H9 (cell line): ENCODE results near the gene DSC2. TPM values are rescaled to one million over a fixed set of nuclear protein-coding genes. Genes with fewer than 3 reads are reported as not detected.
A peak's percentile ranks its signal among the peaks of the same experiment; 100 is the strongest.

Experiments used
- DNase-seq: peaks from one replicate; pipeline ENCODE4 v3.0.0-alpha.2; 2017
- H2AFZ ChIP-seq: one replicate; pipeline ENCODE4 v1.6.1; 2013; ENCODE audit warnings: mild to moderate bottlenecking, low read length, control low read depth, moderate library complexity
- H2AK5ac ChIP-seq: 2 replicates; pipeline ENCODE4 v1.6.1; 2013; ENCODE audit warnings: low read length, control low read depth, mixed read lengths; ENCODE audit not compliant: insufficient read length
- H2BK120ac ChIP-seq: one replicate; pipeline ENCODE4 v1.6.1; 2013; ENCODE audit warnings: low read depth, mild to moderate bottlenecking, low read length, control low read depth, inconsistent platforms; ENCODE audit not compliant: poor library complexity, severe bottlenecking
- H2BK12ac ChIP-seq: 2 replicates; pipeline ENCODE4 v1.6.1; 2013; ENCODE audit warnings: low read length, control low read depth, mixed read lengths, low read depth; ENCODE audit not compliant: insufficient read length
- H2BK15ac ChIP-seq: 2 replicates; pipeline ENCODE4 v1.6.1; 2013; ENCODE audit warnings: low read depth, low read length, control low read depth
- H2BK20ac ChIP-seq: one replicate; pipeline ENCODE4 v1.6.1; 2013; ENCODE audit warnings: low read depth, mild to moderate bottlenecking, low read length, control low read depth, inconsistent platforms; ENCODE audit not compliant: poor library complexity, severe bottlenecking
- H2BK5ac ChIP-seq: 2 replicates; pipeline ENCODE4 v1.6.1; 2013; ENCODE audit warnings: low read length, control low read depth, mixed read lengths; ENCODE audit not compliant: insufficient read length
- H3K14ac ChIP-seq: 2 replicates; pipeline ENCODE4 v1.6.1; 2013; ENCODE audit warnings: low read length, control low read depth; ENCODE audit not compliant: insufficient read depth
- H3K18ac ChIP-seq: 2 replicates; pipeline ENCODE4 v1.6.1; 2013; ENCODE audit warnings: low read depth, mild to moderate bottlenecking, mixed read lengths, low read length, control low read depth; ENCODE audit not compliant: insufficient read length
- H3K23ac ChIP-seq: 2 replicates; pipeline ENCODE4 v1.6.1; 2013; ENCODE audit warnings: low read length, control low read depth, mixed read lengths, low read depth; ENCODE audit not compliant: insufficient read length
- H3K23me2 ChIP-seq: 2 replicates; pipeline ENCODE4 v1.6.1; 2013; ENCODE audit warnings: low read depth, mild to moderate bottlenecking, mixed read lengths, low read length, control low read depth; ENCODE audit not compliant: insufficient read length, poor library complexity, severe bottlenecking
- H3K27ac ChIP-seq: 2 replicates; pipeline ENCODE4 v1.5.1; 2013; ENCODE audit warnings: low read length, control low read depth, mixed read lengths, low read depth; ENCODE audit not compliant: insufficient read length
- H3K27me3 ChIP-seq: 2 replicates; pipeline ENCODE4 v1.6.1; 2013; ENCODE audit warnings: low read length, control low read depth, inconsistent platforms; ENCODE audit not compliant: insufficient read depth
- H3K4ac ChIP-seq: 2 replicates; pipeline ENCODE4 v1.6.1; 2013; ENCODE audit warnings: low read depth, mild to moderate bottlenecking, control low read depth, inconsistent platforms, low read length, moderate library complexity
- H3K4me1 ChIP-seq: 2 replicates; pipeline ENCODE4 v1.6.1; 2013; ENCODE audit warnings: low read length, control low read depth, inconsistent platforms; ENCODE audit not compliant: insufficient read depth
- H3K4me2 ChIP-seq: 2 replicates; pipeline ENCODE4 v1.6.1; 2013; ENCODE audit warnings: low read length, control low read depth, mixed read lengths; ENCODE audit not compliant: insufficient read length, insufficient read depth
- H3K56ac ChIP-seq: 2 replicates; pipeline ENCODE4 v1.6.1; 2013; ENCODE audit warnings: low read depth, mild to moderate bottlenecking, mixed read lengths, low read length, control low read depth; ENCODE audit not compliant: insufficient read length
- H3K79me1 ChIP-seq: 2 replicates; pipeline ENCODE4 v1.6.1; 2013; ENCODE audit warnings: low read depth, mild to moderate bottlenecking, moderate library complexity, low read length, control low read depth, inconsistent platforms; ENCODE audit not compliant: insufficient read depth, poor library complexity, severe bottlenecking
- H3K79me2 ChIP-seq: 2 replicates; pipeline ENCODE4 v1.6.1; 2013; ENCODE audit warnings: low read length, control low read depth, inconsistent platforms; ENCODE audit not compliant: insufficient read depth
- H3K9ac ChIP-seq: 2 replicates; pipeline ENCODE4 v1.6.1; 2013; ENCODE audit warnings: low read length, control low read depth, mixed read lengths; ENCODE audit not compliant: insufficient read length; ENCODE audit errors: extremely low read depth
- H3K9me3 ChIP-seq: one replicate; pipeline ENCODE4 v1.6.1; 2013; ENCODE audit warnings: low read depth, low read length, inconsistent platforms; ENCODE audit not compliant: control insufficient read depth
- H3T11ph ChIP-seq: one replicate; pipeline ENCODE4 v1.6.1; 2013; ENCODE audit warnings: mild to moderate bottlenecking, low read length, control low read depth, inconsistent platforms
- H4K20me1 ChIP-seq: one replicate; pipeline ENCODE4 v1.6.1; 2013; ENCODE audit not compliant: control insufficient read depth, insufficient read length, insufficient read depth
- H4K5ac ChIP-seq: 2 replicates; pipeline ENCODE4 v1.6.1; 2013; ENCODE audit warnings: low read depth, mild to moderate bottlenecking, mixed read lengths, low read length, control low read depth; ENCODE audit not compliant: insufficient read length
- H4K8ac ChIP-seq: replicated peaks from 2 replicates; pipeline ENCODE4 v1.6.1; 2013; ENCODE audit warnings: low read length, control low read depth, mixed read lengths, low read depth; ENCODE audit not compliant: insufficient read length
- H4K91ac ChIP-seq: 2 replicates; pipeline ENCODE4 v1.6.1; 2013; ENCODE audit warnings: low read depth, mild to moderate bottlenecking, moderate library complexity, mixed read lengths, low read length, control low read depth; ENCODE audit not compliant: insufficient read length
- H3K27ac Mint-ChIP-seq, 3 experiments: 2 replicates in 2 of 3; 3 replicates in 1 of 3; pipeline ENCODE4 v1.8.0; 2020 to 2021; ENCODE audit warnings: mixed read lengths in 3 of 3, mild to moderate bottlenecking in 1 of 3, moderate library complexity in 1 of 3
- H3K27me3 Mint-ChIP-seq: 2 replicates; pipeline ENCODE4 v1.8.0; 2021; ENCODE audit warnings: low read depth, mild to moderate bottlenecking, moderate library complexity, mixed read lengths
- H3K36me3 Mint-ChIP-seq, 3 experiments: 2 replicates in 2 of 3; 3 replicates in 1 of 3; pipeline ENCODE4 v1.8.0; 2020 to 2021; ENCODE audit warnings: low read depth in 3 of 3, mixed read lengths in 3 of 3; ENCODE audit not compliant: insufficient read depth in 1 of 3
- H3K4me1 Mint-ChIP-seq, 2 experiments: 2 replicates each; pipeline ENCODE4 v1.8.0; 2020; ENCODE audit warnings: mixed read lengths in 2 of 2
- H3K4me3 Mint-ChIP-seq, 2 experiments: 2 replicates in 1 of 2; 3 replicates in 1 of 2; pipeline ENCODE4 v1.8.0; 2020 to 2021; ENCODE audit warnings: mild to moderate bottlenecking in 2 of 2, mixed read lengths in 2 of 2, moderate library complexity in 1 of 2
- H3K9me3 Mint-ChIP-seq, 2 experiments: 2 replicates in 1 of 2; 3 replicates in 1 of 2; pipeline ENCODE4 v1.8.0; 2020; ENCODE audit warnings: mild to moderate bottlenecking in 2 of 2, mixed read lengths in 2 of 2, moderate library complexity in 1 of 2
- WGBS: extraction: QIAGEN DNeasy Blood & Tissue Kit; methylation state at CpG from one replicate; pipeline ENCODE4 v1.1.7; 2013; ENCODE audit warnings: missing lambda C conversion rate, low lambda C conversion rate, mixed read lengths; ENCODE audit not compliant: insufficient read length; ENCODE audit errors: extremely low coverage; 5-methylcytosine and 5-hydroxymethylcytosine counted together
- total RNA-seq: library from RNA; stranded (reverse); gene quantifications from 2 replicates; pipeline ENCODE4 v1.2.1, GENCODE V29; 2021
- TF ChIP-seq, protein P1 (sequence below): fragments of 200-600 bp; sonication (generic); conservative IDR thresholded peaks from 3 replicates; pipeline ENCODE4 v1.8.0; 2021; ENCODE audit warnings: antibody characterized with exemption, mild to moderate bottlenecking

DSC2 gene
- total RNA-seq, 1 experiment from 2014 or later, result 26.1 TPM

GRCh38 chr18:31043709-31044108, 58.5 kb downstream of the DSC2 start:
- H2BK120ac ChIP-seq, result no peak overlapping the region
- H3T11ph ChIP-seq, result no peak overlapping the region
- WGBS, result no CpG with 5 or more reads among the region's 7 CpGs
- H3K23ac ChIP-seq, result no peak overlapping the region
- no peak overlapping the region for H4K8ac ChIP-seq
- peak overlapping the region; percentile 97 for H3K4me2 ChIP-seq
- H3K4me1 ChIP-seq, result peaks cover 3% of the 10 kb centered on the region; the same call in 1 of the 2 replicates
- no peak overlapping the region for H4K5ac ChIP-seq
- no peak for DNase-seq
- H3K79me1 ChIP-seq, result no peaks in the 10 kb centered on the region
- Mint-ChIP-seq H3K27me3 (peaks cover 85% of the 10 kb centered on the region), H3K27ac (no peak overlapping the region), H3K9me3 (peaks cover 0 to 2% of the 10 kb centered on the region in 2 experiments; a peak in 2 of 5 replicates), H3K4me1 (peaks cover 25 to 28% of the 10 kb centered on the region in 2 experiments), H3K4me3 (peak overlapping the region in 1 of 2 experiments; percentile 97; a peak in 4 of 5 replicates), H3K36me3 (no peaks in the 10 kb centered on the region; a peak in 1 of 7 replicates)
- peaks cover 23% of the 10 kb centered on the region for H3K23me2 ChIP-seq
- no peak overlapping the region for H2AFZ ChIP-seq
- H2BK5ac ChIP-seq, result no peak overlapping the region
- H4K20me1 ChIP-seq, result no peaks in the 10 kb centered on the region
- peaks cover 37% of the 10 kb centered on the region for H3K27me3 ChIP-seq
- H3K9me3 ChIP-seq, result no peaks in the 10 kb centered on the region
- H2BK15ac ChIP-seq, result no peak overlapping the region
- H3K79me2 ChIP-seq, result no peaks in the 10 kb centered on the region
- no peak overlapping the region for H3K56ac ChIP-seq
- H2BK20ac ChIP-seq, result no peak overlapping the region
- H3K9ac ChIP-seq, result no peak overlapping the region
- TF ChIP-seq, protein P1, sequence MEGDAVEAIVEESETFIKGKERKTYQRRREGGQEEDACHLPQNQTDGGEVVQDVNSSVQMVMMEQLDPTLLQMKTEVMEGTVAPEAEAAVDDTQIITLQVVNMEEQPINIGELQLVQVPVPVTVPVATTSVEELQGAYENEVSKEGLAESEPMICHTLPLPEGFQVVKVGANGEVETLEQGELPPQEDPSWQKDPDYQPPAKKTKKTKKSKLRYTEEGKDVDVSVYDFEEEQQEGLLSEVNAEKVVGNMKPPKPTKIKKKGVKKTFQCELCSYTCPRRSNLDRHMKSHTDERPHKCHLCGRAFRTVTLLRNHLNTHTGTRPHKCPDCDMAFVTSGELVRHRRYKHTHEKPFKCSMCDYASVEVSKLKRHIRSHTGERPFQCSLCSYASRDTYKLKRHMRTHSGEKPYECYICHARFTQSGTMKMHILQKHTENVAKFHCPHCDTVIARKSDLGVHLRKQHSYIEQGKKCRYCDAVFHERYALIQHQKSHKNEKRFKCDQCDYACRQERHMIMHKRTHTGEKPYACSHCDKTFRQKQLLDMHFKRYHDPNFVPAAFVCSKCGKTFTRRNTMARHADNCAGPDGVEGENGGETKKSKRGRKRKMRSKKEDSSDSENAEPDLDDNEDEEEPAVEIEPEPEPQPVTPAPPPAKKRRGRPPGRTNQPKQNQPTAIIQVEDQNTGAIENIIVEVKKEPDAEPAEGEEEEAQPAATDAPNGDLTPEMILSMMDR, result no peak
- no peak overlapping the region for H3K14ac ChIP-seq
- H3K27ac ChIP-seq, result no peak overlapping the region
- H2AK5ac ChIP-seq, result no peak overlapping the region
- H2BK12ac ChIP-seq, result no peak overlapping the region
- H3K4ac ChIP-seq, result no peak overlapping the region
- H4K91ac ChIP-seq, result no peak overlapping the region
- H3K18ac ChIP-seq, result no peak overlapping the region
